HG03280 (cell line): ENCODE data around the gene FAM111B.
"Not testable (repeated sequence)": the region's sequence is repeated elsewhere in the genome, so short reads cannot be mapped to it uniquely, and the experiment has no call there.

ENCODE experiments used
- ATAC-seq: cut with Tn5 transposase; IDR thresholded peaks from one replicate; pipeline ENCODE4 v1.9.1; 2021; ENCODE audit warnings: mild to moderate bottlenecking, moderate library complexity; ENCODE audit not compliant: unreplicated experiment

Gene FAM111B

DNA sequence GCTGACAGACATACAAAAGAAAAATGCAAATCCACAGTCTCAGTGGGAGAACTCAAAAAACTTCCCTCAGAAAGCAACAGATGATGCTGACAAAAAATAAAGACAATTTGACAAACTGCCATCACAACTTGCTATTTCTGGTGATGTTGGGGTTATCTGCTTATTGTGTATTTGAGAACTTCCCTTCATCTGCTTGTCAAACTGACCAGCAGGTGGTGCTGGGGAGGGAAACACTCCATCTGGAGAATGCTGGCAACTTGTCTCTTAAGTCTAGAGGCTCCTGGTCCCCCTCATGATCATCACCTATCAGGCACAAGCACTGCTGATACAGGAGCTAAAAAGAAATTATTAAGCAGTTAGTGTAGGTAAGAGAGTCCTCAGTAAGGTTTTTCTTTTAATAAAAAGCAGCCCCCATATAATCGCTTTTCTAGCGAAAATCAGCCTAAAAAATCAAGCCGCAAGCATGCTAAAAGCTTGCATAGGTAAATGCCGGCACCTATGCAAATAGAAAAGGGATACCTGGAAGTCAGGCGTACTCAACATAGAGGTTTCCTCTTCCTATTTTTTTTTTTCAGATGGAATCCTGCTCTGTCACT lies 9.8 kb upstream of the FAM111B start:
- no peak for ATAC-seq

DNA sequence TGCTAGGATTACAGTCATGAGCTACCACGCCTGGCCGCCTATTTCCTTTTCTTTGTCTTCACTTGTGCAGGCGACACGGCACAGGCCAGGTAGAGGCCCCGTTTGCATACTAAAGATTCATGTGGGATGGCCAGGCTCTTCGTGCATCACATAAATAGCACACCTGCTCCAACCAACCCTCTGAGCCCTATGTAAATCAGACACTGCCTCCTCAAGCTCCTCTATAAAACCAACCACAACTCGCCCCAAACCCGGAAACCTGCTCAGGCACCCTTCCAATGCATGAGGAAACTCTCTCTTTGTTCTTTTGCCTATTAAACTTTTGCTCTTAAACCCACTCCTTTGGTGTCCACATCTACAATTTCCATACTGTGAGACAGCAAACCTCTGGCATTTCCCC lies 9.1 kb upstream of the FAM111B start:
- ATAC-seq: not testable (repeated sequence)

DNA sequence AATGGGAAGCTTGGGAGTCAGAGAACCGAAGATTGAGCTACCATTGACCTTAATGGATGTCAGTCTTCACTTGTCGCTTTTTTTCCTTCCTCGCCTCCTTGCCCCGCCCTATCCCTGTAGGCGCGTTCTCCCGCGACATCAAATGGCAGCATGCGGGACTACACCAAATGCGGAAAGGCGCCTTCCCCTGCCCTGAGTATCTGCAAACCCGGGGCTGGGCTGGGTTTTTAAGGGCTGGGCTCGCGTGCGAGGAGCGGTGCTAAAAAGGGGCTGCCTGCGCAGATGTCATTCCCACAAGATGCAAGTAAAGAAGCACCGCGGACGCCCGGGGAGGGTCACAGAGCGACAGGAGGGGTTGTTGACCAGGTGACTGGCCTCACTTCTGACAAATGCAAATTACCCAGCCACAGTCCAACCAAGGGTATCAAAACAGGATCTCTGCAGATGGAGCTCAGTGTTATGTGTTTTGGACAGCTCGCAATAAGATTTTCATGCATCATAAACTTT lies 4.7 kb upstream of the FAM111B start:
- ATAC-seq: peak; percentile 65

DNA sequence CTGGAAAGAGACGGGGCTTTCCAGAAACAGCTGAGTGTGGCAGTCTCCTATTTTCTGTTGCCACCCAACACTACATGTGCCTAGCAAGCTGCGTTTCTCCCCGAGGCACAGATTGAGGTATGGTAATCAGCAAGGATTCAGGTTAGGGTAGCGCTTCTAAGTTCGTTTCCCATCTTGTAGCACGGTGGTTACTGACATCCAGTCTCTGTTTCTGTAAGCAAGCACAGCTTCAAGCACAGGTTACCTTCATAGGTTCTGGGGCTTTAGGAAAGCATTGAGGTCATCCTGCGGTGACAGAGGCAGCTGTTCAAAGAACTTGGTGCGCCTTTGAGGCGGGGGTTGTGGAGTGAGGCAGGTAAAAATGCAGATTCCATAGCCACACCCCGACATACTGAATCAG lies 684 bp downstream of the FAM111B start:
- ATAC-seq: peak; percentile 39

DNA sequence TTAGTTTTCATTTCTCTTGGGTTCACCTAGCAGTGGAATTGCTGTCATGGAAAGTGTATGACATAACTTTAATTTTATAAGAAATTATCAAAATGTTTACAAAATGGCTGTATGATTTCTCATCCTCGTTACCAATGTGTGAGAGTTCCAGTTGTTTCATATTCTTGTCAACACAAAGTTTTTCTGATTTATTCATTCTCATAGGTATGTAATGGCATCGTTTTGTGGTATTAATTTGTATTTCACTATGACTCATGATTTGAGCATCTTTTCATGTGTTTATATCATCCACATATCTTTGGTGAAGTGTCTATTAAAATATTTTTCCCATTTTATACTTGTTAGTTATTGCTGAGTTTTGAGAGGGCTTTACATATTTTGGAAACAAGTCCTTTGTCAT lies 5.5 kb downstream of the FAM111B start:
- ATAC-seq: no peak

DNA sequence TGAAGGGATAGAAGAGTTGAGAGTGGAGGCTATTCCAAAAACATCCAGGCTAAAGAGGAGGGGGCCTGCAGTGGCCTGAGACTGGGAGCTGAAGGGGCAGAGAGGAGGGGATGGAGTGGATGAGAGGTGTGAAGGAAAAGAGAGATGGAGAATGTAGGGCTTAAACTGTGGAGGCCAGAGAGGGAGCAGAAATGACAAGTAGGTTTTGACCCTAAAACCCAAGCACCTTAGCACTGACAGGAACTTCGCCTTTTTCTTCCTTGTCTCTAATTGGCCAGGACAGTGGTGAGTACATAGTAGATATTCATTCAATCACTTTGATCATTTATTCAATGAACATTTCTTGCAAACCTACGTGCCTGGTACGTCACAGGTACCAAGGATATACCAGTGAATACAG lies 7.3 kb downstream of the FAM111B start:
- ATAC-seq: no peak

DNA sequence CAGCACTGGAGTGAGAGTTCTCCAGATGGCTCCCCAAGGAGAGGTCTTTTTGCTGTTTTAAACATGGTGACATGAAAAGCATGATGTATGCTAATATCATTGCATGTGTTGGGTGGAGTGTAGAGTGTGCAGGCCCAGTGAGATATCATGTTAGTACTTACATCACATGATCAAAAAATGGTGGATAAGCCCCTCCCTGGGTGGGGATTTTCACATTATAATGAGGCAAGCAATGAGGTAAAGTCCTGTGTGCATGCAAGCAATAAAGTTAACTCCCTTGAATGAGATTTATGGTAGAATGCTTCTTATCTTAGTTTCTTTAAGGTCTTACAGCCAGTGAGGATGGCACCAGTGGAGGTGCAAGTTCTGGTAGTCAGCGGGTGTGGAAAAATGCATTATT lies 8.5 kb downstream of the FAM111B start:
- no peak for ATAC-seq

DNA sequence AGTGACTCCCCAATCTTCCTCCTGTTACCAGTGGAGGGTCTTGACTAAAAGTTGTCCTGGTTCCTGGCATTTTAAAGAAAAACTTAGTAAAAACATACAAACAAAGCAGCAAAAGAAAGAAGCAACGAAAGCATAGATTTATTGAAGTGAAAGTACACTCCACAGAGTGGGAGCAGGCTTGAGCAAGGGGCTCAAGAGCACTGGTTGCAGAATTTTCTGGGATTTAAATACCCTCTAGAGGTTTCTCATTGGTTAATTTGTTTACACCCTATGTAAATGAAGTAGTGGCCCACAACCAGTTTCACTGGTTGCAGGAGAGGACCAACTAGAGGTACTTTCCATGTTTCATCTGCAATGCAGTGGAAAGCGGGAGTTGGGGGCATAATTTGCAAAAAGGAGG lies 10.7 kb downstream of the FAM111B start:
- ATAC-seq: no peak

DNA sequence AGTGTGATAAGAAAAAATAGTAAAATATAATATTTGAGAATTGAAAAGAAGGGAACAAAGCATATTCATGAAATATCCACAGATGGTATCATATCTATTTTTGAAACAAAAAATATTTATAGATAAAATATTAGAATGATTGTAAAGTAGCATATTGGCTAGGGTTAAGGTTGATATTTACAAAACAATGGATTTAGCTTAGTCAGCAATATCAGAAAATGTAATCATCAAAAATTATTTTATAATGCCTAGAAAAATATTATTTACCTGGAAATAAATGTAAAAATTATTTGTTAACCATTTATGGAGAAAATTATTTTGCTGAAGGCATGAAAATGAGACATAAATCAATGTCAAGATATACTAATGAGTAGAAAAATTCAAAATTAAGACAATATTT lies 12.8 kb downstream of the FAM111B start:
- ATAC-seq: no peak

DNA sequence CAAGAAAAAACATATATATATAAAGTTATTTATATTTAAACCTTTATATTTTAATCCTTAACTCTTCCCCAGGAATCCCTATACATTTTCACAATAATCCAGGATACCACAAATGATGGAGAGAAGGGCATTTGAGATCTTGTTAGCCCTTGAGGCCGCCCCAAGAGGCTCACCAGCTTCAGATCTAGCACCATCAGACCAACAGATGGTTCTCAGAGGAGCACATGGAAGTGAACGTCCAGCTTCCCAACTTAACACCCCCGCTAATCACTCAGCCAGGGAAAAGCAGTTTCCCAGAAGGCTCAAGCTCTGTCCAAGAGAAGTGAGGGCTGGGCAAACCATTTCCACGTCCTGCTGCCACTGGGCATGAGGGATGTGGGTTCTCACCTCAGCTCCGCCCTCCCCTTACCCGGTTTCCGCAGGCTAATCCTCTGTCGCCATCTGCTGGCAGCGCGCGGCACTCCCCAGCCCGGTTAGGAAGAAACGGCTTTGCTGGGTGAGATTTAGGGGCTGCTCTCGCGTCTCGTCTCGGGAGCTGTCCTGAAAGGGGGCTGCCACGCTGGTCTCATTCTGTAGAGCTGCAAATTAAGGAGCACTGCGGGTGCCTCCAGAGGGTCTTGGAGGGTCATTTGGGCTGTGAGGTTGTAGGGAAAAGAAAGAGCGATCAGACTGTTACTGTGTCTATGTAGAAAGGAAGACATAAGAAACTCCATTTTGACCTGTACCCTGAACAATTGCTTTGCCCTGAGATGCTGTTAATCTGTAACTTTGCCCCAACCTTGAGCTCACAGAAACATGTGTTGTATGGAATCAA lies 28.8 kb downstream of the FAM111B start:
- peak; percentile 97 for ATAC-seq

DNA sequence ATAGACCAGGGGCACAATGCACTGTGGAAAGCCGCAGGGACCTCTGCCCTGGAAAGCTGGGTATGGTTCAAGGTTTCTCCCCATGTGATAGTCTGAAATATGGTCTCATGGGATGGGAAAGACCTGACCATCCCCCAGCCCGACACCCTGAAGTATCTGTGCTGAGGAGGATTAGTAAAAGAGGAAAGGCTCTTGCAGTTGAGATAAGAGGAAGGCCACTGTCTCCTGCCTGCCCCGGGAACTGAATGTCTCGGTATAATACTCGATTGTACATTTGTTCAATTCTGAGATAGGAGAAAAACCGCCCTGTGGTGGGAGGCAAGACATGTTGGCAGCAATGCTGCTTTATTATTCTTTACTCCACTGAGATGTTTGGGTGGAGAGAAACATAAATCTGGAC lies 29.5 kb downstream of the FAM111B start:
- not testable (repeated sequence) for ATAC-seq

DNA sequence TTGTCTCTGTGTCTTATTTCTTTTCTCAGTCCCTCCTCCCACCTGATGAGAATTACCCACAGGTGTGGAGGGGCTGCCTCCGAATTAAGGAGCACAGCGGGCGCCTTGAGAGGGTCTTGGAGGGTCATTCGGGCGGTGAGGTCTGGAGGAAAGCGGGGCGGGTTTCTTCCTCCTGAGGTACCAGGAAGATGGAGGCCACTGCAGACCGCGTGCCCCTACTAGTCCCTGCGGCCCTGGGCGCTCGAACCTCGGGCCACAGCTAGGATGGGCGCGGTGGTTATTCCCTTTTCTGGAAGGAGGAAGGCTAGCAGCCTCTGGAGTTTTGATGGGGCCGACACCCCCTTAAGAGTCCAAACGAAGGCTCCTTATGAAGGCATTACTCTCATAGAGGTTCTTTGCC lies 30.2 kb downstream of the FAM111B start:
- ATAC-seq: no peak

DNA sequence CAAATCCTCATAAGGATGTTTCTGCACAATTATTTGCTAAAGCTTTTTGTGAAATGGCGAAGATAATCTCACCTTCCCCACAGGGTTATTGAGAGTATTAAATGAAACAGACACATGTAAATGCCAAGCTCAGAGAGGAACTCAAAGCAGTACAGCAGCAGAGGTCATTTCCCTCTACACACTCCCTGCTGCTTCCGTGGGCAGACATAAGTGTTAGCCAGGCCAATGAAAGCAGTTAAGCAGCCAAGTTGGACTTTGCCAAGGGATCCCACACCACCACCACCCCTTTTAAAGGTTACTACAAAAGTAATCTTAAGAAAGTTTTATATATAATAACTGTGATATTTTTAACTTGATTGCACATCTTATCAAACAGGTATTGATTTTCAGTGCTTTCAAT lies 31.6 kb downstream of the FAM111B start:
- no peak for ATAC-seq

DNA sequence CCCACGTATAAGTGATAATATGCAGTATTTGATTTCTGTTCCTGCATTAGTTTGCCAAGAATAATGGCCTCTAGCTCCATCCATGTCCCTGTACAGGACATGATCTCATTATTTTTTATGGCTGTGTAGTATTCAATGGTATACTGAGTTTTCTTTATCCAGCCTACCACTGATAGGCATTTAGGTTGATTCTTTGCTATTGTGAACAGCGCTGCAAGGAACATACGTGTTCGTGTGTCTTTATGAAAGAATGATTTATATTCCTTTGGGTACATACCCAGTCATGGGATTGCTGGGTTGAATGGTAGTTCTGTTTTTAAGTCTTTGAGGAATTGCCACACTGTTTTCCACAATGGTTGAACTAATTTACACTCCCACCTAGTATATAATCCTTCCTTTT lies 34.2 kb downstream of the FAM111B start:
- no peak for ATAC-seq

DNA sequence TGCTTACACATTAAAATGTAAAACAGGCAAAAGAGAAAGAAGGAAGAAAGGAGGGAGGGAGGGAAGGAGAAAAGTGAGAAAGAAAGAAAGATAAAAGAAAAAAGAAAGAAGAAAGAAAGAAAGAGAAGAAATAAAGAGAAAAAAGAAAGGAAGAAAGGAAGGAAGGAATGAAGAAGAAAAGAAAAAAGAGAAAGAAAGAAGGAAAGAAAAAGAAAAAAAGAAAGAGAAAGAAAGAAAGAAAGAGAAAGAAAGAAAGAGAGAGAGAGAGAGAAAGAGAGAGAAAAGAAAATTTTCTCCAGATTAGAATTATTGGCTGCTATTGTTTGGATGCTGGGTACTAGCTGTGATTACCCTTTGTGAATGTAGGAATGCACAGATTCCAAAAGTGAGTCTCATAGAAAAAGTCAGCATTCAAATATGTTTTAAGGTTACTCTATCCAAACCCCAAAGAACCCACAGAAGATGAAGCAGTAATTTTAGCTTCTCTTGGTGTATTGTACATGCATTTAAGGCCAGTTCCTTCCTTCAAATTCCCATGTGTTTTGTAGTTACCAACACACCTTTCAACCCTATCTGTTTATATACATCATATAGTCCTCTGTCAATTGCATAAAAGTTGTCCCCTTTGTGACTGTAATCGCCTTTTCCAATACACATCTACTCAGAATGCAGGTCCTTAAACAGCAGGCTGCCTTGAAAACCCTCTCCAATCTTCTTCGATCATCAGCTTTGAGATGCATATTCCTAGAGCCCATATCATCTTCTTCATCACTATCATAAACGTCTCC lies 34.8 kb downstream of the FAM111B start:
- ATAC-seq: no peak

DNA sequence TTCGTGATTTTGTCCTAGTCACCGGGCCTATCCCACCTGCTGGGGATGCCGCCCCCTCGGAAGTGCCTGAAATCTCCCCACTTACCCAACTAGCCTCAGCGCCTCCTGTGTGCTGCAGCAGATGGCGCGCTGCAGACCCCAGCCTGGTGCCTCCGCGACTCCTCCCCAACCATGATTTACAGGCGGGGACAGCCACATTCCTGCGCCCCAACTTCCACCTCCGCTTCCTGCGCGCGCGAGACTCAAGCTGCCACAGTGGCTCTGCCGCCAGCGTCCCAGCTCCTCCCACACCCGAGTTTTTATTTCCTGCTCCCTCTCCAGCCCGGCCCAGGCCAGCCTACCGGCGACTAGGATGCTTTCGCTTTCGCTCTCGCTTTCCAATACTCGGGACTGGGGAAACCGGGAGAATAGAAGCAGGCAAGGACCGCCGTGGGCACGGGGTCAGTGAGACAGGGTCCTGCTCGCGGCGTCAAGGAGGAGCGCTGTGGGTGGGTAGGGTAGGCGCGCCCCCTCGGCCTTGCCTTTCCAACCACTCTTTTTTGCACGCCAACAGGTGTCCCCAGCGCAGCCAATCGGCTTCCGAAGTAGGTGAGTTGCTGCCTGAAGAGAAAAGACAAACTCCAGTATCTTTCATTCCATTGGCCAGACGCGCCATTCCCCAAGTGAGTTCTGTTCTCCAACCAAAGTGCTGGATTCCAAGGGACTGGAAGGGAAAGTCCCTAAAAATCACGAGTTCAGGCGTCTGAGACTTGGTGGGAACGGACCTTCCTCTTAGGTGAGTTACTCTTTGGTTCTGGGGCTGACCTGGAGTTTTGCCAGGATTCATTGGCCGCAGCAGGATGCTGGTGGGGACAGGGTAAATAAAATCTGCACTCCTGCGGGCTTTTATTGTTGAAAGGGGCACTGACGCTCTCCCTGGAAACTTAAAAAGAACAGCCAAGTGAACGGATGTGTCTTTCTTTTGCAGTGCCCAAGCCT lies 35.8 kb downstream of the FAM111B start, which contains the start of gene FAM111A:
Gene FAM111A (plus strand): TSS at position 327 of the 978 bp plus-strand sequence. CDS start 6,017 bp downstream, outside the sequence.
- ATAC-seq: peak; percentile 70

DNA sequence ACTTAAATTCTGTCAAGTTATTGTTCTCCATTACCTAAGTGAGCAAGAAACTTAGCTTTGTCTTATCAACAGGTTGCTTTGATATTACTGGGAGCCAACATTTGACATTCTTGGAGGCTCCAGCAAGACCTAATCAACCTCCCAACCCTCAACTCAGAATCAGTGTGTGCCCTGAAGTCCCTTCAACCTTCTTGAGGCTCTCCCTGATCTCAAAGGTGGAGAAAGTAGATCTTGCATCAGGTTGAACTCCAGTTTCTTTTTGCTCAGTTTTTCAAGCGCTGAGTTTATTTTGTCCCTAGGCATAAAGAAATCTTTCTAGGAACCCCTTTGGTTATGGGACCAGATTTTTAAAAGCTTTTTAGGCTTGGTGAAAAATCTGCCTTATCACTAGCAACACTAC lies 37.1 kb downstream of the FAM111B start:
- no peak for ATAC-seq

DNA sequence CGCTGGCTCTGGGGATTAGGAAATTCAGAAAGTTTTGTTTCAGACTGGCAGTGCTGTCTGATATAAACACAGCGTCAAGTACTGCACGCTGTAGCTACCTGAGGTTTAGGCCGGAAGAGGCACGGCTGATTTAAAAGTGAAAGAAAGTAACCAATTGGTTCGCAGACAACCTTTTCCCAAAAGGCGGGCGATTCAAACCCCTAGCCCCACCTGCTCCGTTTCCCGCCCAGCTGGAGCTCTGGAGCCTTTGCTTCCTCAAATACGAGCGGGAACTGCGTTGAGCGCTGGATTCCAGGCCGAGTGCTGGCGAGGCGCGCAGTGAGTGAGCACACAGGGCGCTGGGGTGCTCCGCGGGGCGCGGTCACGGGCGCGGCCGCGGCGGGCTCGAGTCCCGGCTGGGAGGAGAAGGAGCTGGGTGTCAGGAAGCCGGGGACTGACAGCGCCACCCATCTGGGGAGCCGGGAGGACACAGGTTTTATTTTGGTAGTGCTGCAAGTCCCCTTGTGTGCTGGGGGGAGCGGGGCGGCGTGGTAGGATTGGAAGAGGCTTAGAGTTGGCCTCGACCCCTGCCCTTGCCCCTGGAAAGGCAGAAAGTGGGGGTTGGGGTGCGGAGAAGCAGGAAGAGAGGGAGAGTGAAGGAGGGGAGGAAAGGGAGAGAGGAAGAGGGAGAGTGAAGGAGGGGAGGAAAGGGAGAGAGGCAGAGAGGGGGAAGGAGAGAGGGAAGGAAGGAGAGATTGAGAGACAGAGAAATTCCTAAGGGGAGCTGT lies 37.7 kb downstream of the FAM111B start:
- ATAC-seq: peak; percentile 54

DNA sequence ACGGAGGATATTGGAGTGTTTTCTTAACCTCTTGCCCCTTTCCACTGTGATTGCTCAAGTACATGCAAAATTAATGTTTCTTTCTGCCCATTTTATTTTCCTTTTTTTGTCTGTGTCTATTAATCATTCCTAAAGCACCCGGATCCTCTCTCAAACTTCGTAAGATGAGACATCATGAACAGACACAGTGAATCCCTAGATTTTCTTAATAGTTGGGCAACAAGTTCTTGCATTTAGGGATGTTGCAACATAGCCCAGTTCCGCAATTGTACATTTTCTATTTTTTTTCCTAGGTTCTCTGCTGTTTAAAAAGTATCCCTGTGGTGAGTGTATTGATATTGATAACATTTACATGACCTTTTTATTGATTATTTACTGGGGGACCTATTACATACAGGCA lies 38.5 kb downstream of the FAM111B start:
- no peak for ATAC-seq

DNA sequence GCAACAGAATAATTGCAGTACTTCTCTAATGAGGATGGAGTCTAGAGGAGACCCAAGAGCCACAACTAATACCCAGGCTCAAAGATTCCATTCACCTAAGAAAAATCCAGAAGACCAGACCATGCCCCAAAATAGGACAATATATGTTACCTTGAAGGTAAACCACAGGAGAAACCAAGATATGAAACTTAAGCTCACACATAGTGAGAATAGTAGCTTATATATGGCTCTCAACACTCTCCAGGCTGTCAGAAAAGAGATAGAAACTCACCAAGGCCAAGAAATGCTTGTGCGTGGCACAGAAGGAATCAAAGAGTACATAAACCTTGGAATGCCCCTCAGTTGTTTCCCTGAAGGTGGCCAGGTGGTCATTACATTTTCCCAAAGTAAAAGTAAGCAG lies 44.7 kb downstream of the FAM111B start:
- ATAC-seq: peak; percentile 63
